Nucleus accumbens (tissue), 56 donors: ENCODE measurements around the gene RASGRP2.

ENCODE experiments used
- DNase-seq, 56 donors: peaks; one replicate each; lab custom pipeline; 2025; lab: John Stamatoyannopoulos, UW

Gene RASGRP2

DNA sequence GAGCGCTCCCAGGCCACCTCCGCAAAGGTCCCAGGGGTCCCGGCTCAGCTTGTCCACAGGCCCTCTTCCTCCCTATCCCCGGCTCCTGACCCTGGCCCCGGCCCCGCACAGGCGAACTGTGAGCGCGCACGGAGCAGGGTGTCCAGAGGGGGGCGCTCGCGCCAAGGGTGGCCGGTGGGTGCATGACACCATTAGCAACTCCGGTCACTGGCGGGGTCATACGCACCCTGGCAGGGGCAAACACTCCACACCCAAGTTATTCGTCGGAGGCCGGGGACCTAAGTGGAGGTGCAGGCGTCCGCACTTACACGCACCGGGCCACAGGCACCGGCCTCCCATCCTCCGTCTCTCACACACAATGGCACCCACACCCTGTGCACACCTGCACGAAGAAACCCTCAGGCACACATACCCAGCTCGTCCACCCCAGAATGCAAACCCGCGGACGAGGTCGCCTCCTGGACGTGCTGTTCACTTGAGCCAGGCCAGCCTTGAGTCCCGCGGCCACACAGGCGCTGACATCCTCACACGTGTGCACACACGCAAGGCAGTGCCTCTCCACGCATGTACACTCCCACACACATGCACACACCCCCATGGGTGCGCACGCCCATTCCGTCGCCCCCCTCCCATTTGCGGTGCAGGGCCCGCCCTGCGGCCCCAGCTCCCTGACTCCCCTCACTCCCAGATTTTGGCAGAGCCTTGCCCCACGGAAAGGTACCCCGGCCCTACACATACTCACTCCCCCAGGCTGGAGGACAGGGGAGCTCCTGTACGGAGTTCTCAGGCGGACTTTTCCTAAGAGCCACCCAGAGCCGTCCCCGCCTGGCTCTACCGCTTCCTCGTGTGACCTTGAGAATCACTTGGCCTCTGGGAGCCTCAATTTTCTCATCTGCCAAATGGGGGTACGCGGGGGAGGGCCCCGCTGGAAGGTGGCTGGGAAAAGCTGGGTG, at the start of gene RASGRP2:
TSS of gene RASGRP2 (minus strand) at position 552 of the 953 bp plus-strand sequence. CDS start 1,276 bp downstream, outside the sequence.
- peak in 35 of 56 donors; percentile 16 to 76 (median 54) for DNase-seq

DNA sequence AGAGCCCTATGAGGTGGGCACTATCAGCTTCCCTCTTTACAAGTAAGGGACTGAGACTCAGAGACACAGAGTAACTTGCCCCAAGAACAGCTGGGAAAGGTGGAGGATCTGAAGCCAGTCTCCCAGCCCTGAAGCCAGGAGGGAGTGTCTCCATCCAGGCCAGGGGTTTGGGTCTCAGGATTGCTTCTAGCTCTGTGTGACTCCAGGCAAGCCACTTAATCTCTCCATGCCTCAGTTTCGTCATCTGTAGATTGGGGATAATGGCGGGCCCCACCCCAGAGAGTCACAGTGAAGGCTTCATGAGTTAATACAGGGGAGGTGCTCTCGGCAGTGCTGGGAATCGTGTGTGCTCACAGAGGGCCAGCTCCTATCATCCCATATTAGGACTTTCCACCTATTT, 48.5 kb upstream of the RASGRP2 start:
- DNase-seq = no peak

DNA sequence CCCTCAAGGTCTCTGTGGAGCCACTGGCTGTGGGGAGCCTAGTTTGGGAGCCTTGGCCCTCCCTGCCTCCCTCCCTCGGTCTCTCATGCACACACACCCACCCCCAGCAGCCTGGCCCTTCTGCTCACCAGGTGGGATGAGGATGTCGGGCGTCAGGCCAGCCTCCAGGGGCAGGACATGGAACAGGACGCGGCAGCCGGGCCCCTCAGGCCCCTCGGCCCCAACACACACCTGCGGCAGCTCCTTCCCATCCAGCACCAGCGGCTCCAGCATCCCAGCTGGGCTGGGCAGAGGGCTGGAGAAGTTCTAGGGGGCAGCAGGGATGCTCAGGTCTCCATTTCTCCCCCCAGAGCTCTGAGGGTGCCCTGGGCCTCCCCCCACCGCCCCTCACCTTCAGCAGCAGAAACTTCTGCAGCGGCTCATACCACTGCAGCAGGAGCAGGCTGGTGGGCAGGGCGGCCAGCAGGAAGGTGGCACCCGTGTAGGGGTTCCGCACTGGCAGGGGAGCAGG, 47.9 kb upstream of the RASGRP2 start:
- no peak for DNase-seq

DNA sequence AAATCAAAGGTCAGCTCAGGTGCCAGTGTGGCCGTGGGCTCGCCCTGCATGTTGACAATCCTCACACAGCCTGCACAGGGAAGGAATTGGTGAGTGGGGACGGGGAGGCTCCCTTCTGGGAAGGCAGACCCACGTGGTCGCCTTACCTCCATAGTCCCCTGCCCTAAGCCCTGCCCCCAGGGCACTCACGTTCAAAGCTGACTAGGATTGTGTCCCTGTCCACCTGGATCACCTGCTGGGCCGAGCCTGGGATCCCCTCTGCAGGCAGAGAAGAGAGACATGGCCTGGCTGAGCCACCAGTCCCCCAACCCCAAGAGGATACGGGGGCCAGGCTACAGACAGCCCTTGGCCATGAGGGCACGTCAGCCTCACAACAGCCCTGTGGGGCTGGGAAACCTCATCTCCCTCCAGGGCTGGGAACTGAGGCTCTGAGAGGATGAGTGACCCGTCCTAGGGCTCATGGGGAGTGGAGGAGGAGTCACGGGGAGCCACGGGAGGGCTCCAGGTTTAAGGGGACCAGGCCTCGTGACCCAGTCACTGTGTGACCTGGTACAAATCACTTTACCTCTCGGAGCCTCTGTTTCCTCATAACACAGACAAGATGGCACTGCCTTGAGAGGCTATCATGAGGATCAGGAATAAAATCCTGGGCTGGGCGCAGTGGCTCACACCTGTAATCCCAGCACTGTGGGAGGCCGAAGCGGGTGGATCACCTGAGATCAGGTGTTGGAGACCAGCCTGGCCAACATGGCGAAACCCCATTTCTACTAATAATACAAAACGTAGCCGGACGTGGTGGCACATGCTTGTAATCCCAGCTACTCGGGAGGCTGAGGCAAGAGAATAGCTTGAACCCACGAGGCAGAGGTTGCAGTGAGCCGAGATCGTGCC, 46.5 kb upstream of the RASGRP2 start:
- no peak for DNase-seq

DNA sequence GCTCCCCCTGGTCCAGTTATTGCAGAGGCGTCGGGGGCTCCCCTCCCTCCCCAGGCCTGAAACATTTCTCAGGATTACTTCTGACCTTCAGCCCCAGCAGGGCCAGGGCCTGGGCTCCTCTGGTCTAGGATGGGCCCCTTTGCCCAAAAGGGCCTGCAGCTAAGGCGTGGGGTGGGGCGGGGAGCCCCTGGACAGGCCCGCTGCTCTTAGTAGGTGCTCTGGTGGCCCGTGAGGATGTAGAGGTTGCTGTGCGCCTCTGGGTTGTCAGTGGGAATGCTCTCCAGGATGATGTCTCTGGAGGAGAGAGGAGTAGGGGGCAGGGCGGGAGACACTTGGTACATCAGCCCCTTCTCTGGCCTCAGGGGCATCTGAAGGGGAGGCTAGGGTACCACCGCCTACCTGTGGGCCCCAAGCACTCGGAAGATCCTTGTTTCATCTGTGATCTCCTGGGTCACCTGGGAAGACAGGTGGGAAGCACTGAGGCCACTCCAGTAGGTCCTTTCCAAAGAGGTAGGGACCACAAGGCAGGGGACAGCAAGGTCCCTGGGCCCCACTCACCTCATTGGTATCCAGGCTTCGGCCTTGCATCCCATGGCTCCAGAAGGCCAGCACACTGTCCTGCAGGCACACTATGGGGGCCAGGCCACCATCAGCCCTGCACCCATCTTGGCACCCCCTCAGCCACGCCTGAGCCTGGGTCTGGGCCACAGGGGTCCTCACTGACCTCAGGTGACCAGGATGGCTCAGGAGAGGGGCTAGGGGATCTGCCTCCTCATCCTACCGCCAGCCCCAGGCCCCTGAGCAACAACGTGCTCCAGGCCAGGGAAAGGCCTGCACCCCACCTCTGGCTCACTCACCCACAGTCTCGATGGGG, 45.6 kb upstream of the RASGRP2 start:
- no peak for DNase-seq

DNA sequence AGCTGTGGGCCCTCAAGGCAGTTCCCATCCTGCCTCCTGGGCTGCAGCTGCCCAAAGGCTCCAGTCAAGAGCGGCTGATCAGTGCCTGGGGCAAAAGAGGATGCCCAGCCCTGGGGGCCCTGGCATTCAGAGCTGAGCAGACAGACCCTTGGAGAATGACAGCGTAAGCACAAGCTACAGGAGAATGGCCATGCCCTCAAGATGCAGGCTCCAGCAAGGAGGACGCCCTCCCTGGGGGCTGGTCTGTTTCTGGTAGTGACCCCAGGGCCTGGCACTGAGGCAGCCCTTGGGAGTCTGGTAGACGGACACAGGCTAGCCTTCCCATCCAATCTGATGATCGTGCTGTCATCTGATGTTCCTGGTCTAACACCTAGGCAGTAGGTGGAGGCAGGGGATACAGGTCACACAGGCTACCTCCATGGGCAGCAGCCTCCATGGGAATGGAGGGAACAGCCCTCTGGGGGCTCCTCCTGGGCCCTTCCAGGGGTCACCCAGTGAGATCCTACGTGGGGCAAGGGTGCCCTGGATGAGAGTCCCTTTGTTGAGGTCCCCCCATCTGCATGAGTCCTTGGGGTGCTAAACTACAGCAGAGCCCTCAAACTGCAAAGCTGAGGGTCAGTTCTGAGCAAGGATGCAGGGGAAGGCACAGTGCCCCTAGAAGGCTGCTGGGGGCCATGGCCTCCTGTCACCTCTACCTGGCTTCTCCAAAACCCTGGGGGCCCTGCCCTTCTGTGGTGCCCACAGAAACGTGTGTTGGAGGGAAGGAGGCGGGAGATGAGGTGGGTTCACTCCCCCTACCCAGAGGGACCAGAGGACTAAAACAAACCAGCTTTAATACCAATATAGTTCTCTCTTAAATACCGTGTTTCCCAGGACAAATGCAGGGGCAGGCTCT, 44.6 kb upstream of the RASGRP2 start:
- DNase-seq = no peak

DNA sequence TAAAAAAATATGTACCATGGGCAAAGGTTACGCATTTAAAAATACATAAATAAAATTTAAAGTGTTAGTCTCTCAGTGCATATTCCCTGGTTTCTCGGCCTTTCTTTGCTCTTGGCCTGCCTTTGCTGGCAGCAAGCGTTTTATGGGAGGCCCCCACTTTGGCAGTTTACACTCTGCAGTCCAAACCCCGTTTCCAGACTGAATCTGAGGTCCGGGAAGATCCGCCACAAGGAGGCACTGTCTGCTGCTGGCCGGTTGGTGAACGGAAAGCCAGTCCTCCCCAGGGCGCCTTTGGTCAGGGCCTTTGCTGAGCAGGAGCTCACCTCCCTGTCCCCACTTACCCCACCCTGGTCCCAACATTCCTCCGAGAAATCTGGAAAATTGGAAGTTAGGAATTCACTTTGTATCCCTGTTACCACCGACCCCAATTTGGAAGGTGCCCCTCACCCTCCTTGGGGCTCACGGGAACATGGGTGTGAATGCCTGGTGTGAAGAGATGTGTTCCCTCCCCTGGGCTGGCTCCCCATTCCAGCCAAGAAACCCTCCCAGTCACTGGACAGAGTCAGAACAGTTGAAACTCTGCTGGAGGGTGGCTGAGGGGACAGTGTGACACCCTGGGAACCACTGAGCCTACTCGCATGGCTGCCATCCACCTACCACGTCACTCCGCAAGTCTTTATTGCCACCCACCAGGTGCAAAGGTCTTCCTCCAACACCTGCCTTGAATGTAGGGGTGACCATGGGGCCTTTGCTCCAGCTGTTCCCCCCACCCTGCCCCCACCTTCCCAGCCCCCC, 43.8 kb upstream of the RASGRP2 start:
- peak in 22 of 56 donors; percentile 10 to 59 (median 28) for DNase-seq

DNA sequence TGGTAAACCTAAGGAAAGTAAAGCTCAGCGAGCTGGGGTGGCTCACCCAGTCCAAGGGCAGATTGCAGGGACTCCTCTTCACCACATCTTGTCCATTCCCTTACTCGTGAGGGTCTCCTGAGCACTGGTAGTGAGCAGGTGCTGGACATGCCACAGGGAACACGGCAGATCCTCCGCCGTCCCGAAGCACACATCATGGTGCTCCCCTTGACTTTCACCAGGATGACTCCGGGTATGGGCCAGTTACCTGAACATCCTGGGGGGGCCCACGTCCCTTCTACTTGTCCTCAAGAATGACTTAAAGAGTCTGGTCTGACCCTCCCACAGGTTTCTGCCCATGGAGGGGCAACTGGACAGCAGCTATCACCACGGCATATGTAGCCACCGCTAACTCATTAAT, 42.4 kb upstream of the RASGRP2 start:
- DNase-seq = no peak

DNA sequence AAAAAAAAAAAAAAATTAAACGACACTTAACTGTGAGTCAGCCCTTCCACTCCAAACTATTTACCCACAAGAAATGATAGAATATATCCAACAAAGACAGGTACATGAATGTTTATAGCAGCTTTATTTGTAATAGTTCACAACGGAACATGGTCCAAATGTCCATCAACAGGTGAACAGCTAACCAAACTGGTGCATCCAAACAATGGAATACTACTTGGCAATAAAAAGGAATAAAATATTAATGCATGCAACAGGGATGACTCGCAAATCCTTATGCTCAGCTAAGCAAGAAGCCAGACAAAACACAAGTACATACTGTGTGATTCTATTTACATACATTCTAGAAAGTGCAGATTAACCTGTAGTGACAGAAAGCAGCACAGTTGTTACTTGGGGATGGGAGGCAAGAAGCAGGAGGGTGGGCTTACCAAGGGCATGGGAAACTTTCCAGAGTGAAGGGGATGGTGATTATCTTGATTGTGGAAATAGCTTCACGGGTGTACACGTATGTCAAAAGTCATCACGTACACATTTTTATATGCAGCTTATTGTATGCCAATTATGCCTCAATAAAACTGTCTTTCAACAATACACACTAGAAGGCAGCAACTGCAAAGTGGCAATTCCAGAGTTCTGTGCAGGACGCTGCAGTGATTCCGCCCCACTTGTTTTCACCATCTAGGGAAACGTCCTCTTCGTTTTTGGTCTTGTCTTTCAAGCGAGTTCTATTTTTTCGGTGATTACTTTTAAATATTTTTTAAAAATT, 41.1 kb upstream of the RASGRP2 start:
- DNase-seq = no peak

DNA sequence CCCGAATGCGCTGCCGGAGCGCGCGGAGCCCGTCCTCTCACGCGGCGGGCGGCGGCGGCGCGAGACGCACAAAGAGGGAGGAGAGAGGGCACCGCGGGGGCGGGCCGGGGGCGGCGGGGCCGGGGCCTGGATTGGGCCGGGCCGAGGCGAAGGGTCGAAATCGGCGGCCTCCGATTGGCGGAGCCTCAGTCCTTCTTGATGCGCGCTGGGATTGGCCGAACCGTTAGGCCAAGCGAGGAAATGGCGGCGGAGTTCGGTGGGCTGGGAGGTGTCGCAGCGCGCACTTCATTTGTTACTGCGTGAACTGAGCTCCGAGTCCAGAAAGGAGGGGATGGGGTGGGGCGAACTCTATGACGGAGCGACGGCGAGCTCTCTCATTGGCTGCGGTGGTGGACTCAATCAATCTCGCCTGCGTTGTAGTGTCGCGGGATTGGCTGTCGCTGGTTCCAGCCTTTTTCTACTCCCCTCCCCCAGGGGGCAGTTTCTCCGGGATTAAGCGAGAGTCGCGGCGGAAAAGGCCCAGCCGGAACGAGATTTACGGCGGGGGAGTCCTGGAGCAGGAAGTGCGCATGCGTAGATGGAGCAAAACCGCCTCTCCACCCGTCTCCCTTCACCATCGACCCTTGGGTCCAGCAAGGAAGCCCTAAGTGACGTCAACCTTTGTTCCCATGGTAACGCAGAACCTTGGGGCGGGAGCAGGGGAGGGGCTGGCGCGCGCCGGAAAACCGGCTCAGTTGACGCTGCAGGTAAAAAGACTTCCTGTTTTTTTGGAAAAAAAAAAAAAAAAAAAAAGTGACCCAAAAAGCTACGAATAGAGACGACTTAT, 34.7 kb upstream of the RASGRP2 start, which contains the start of gene SF1:
TSS of gene SF1 (minus strand) at position 70 of the 826 bp plus-strand sequence. CDS start 150 bp downstream, outside the sequence.
- DNase-seq = peak; percentile 93 to 100 (median 99)

DNA sequence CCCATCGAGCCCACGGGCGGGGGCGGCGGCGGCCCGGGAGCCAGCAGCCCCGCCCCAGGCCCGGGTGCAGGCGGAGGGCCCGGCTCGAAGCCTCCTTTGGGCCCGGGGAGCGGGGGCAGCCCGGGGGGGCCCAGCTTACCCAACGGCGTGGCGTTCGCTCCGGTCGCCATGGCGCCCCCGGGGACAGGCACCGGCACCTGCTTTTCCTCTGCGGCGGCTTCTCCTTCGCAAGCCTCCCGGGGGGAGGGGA, 34.2 kb upstream of the RASGRP2 start:
- DNase-seq = no peak

DNA sequence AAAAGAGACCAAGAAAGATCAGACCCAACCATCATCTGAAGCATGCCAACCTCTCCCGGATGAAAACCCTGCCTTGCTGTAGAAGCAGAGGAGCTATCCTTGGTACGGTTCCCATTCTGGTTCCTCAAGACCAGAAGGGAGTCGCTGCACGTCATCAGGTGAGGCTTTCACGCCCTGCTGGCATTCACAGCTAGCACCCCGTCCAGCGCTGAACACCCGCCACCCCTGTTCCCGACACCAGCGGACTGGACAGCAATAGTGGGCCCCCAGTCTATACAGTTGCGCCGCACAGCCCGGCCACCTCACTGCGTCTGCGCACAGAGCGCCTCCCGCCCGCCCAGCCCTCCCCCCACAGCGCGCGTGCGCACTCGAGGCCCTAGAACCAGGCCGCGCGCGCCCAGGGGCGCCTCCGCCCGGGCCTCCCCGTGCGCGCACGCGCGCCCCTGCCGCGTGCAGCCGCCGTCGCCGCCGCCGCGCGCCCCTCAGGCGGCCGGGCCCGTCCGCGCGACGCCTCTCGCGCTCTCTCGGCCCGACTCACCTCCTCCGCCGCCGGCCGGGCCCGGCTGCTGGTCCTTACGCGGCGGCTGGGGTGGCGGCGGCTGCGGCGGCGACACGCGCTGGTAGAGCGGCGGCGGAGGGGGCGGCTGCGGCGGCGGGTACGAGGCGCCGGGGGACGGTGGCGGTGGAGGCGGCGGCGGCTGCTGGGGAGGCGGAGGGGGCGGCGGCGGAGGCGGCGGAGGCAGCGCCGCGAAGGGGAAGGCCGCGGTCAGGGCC, 33.7 kb upstream of the RASGRP2 start:
- DNase-seq = peak in 50 of 56 donors; percentile 21 to 89 (median 72)

DNA sequence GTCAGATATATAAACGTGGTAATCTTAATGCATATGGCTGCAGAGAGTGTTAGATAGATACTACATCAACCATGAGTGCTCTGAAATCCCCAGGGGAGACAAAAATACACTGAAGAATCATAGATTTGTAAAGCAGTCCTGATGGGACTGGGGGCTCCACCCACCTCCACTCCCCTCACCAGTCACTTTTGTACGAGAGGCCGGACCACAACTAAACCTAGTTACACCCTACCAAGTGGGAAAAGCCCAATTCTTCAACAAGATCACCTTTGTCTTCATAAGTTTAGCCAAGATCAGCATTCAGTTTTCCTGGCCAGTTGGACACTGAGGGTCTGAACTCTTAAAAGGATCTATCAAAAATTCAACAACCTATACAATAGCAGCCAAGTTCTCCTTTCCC, 32.9 kb upstream of the RASGRP2 start:
- no peak for DNase-seq

DNA sequence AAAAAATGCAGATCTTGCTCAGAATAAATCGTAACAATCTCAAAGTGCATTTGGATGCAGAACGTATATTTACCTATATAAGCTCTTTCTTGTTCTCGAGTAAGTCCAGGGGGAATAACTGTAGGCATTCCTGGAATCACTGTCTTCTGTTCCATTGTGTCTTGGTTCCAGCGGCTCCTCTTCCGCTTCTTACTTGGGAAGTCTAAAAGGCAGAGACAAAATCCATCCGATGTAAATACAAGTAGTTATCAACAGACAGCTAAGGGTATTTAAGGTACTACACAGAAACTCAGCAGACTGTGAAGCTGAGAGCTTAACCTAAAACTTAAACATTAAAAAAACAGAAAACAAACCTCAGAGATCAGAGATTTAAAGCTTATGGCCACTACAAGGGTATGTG, 32.5 kb upstream of the RASGRP2 start:
- no peak for DNase-seq

DNA sequence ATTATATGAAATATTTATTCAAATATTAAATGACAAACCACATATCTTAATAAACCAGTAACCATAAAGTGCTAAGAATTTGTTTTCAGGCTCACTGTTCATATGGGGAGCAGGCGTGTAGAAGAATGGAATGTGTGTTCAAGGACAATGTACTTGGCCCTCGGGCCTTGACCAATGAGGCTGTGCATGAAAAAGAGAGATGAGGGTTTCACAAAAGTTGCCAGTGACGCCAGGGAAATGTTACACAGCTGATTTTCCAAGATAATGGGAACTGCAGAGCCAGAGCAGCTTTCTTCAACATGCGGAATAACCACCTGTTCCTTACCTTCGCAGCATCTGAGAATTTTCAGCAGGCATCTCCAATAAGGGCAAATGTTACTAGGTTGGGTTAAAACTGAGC, 30.2 kb upstream of the RASGRP2 start:
- no peak for DNase-seq
